AG09319 (cell line): ENCODE results near the gene ATP6V1G1.

Experiments used
- DNase-seq: peaks from one replicate; pipeline ENCODE4 v3.0.0-alpha.2; 2010; ENCODE audit warnings: low read depth; ENCODE audit errors: extremely low read depth
- CTCF ChIP-seq: IDR thresholded peaks from 2 replicates; pipeline ENCODE4 v1.5.1; 2011; ENCODE audit warnings: low read depth, mild to moderate bottlenecking, inconsistent platforms, low read length, moderate library complexity

Gene ATP6V1G1

DNA sequence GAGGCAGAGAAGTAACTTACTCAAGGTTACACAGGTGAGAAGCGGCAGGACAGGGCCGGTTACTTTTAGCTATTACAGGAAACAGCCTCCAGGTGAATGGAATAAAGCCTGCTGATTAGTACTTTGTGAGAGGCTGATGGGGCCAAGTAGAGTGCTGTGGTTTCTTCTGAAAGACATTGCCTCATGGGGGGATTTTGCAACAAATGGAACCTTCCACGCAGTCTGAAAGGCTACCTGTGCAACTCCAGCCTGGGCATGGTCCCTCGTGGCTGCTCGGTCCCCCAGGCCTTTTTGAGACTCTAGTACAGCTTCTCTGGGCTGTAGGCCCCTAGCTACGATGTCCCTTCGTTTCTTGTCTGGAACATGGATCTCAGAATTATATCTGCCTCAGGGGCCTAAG, 25.5 kb downstream of the ATP6V1G1 start:
- no peak for DNase-seq
- no peak for TF ChIP-seq CTCF

GRCh38 chr9:114613919-114614318, 26.4 kb downstream of the ATP6V1G1 start:
- DNase-seq, result no peak
- TF ChIP-seq CTCF, result no peak

- TF ChIP-seq CTCF, result no peak
- no peak for DNase-seq
Observed at GRCh38 chr9:114614373-114614772, 26.8 kb downstream of the ATP6V1G1 start.

DNA sequence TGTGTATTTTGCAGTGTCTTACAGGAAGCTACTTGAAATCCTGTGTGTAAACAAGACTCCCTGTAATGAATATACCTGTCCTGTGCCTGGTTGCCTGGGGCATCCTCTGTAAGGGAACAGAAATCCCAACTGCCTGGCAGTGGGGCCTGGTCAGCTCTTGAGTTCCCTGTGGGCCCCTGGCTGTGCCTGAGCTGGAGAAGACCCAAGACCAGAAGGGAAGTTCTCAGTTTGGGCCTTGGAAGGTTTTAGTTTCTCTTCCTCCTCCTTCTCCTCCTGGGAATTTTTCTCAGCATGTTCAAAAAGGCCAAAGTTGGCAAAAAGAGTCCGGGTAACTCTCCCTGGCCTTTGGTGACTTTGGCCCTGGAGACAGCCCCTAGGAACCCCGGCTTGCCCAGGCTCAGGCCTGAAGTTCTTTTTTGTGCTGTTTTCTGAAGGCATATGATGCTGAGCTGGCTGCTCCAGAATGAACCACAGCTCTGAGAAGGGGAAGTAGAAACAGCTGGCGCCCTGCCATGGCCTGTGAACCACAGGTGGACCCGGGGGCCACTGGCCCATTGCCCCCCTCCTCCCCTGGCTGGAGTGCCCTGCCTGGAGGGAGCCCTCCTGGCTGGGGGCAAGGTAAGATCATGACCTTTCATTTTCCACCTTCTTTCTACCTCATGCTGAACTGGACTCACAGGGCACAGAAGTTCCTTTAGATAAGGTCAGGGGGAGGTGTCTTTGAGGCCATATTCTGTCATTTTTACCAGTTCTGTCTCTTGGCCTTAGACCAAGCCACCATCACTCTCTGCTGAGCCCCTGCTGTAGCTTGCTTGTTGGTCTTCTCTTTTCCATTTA, 29.3 kb downstream of the ATP6V1G1 start:
- DNase-seq, result no peak
- no peak for TF ChIP-seq CTCF

DNA sequence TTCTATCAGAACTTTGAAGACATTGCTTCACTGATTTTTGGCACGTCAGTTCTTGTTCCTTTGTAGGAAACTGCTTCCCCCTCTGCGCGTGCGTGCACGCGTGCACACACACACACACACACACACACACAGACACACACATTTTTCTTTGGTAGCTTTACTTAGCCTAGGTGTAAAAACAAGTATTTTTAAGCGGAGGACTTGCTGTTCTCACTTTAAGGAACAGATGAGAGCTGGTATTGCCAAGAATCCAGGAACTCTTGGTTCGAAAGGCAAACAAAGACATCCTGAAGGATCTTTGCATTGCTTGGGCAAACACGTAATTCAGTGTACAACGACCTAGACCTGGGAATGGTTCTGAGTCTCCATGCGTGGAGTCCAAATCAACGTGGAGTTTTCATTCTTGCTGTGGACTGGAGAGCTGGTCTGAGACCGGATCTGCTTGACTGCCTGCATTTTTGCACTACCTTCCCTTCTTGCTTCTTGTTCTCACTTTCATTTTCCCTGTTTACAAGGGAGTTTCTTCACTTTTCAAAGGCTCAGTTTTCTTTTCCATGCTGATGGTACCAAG, 31.7 kb downstream of the ATP6V1G1 start:
- DNase-seq, result no peak
- TF ChIP-seq CTCF, result no peak

DNA sequence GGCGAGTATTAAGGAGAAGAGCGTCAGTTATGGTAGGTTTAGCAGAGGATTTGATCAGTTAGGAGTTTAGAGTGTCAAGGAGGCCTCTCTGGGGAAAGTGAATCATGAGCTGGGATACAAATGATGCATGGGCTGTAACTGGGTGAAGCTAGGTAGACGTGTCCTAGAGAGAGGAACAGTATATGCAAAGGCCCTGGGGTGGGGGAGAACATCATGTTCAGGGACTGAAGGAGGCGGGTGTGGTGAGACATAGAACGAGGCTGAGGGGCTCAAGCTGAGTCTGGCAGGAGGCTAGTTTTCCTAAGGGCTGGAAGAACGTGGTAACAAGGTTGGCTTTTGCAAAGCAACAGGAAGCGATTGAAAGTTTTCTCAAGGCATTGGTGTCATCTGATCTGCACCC, 34.0 kb downstream of the ATP6V1G1 start:
- no peak for DNase-seq
- TF ChIP-seq CTCF, result no peak

- TF ChIP-seq CTCF, result no peak
- DNase-seq, result no peak
Observed at GRCh38 chr9:114621975-114622609, 34.5 kb downstream of the ATP6V1G1 start.
